ENCODE results near the gene KCTD11.

GRCh38 chr17:7314719-7315569 is 37.0 kb upstream of the KCTD11 start, which contains the start of gene GPS2:
- peak in 1 of 11 experiments; percentile 24 for TF ChIP-seq CTCF (IDR thresholded peaks at IDR 0.05 in 8 of 11, conservative IDR thresholded peaks at IDR 0.05 in 3 of 11)
- peak; percentile 43 to 63 (median 54) for TF ChIP-seq POLR2A (IDR thresholded peaks at IDR 0.05)
